GM21717 (cell line): ENCODE measurements around the gene COA3.

Experiments
- ATAC-seq: cut with Tn5 transposase; IDR thresholded peaks from one replicate; pipeline ENCODE4 v1.9.1; 2021; ENCODE audit warnings: mild to moderate bottlenecking, moderate library complexity; ENCODE audit not compliant: unreplicated experiment

COA3 gene

DNA sequence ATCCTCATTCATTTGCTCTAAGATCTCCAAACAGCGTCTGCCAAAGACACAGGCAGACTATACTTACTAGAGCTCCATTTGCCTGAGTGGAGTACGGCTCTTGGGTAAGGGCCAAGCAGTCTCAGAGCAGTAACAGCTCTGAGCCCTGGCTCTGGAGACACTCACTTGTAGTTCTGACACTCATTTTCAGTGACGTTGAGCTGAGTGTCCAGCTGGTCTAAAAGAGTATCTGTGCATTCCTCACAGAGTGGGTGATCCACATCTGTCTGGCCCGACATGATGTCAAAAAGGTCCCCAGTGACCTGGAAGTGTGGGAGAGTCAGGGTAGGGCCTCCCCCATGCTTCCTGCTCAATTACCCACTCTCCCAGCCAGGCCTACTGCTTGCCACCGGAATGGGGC is 19.9 kb upstream of the COA3 start:
- no peak for ATAC-seq

DNA sequence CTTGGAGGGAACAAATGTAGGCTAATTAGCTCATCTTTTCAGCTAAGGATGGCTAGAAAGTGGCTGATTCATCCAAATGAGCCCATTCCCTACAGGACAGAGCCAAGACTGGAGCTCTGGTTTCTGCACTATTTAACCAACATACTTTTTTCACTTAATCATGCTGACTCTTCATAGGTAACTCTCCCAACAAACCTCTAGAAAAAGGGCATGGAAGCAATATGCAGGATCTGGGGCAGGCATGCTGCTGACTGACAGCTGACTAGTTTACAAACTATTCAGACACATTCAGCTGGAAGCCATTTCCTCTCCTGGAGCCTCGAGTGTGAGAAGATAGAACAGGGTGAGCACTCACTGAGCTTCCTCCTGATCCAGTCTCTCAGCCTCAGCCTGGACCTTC is 19.4 kb upstream of the COA3 start:
- ATAC-seq = no peak

DNA sequence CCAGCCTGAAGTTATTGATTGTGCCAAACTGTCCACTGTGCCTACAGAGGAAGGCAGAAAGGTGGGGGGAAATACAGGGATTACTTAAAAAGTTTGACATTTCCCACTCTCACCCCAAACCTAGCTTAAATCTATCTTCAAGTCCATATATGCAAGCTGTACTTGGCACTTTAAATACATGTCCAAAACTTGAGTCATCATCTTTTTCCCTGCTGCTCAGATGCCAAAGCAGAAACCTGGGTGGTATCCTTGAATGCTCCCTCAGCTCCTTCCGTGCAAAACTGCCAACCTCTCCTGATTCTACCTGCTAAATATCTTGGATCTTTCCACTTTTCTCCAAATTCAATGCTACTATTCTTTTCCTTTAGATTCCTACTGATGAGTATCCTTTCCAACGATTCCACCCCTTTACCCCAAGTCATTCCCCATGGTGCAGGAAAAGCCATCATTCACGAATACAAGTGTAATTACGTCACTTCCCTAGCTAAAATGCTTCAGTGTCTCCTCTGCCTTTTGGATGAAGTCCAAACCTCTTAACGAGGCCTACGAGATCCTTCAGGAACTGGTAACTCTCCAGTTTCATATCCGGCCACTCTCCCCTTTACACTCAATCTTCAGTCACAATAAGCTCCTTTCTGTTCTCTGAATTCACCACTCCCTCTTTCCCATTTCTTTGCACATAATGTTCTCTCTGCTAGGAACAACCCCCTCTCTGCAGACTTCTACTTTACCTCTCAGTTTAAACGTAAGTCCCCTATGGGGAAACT is 16.3 kb upstream of the COA3 start:
- ATAC-seq = no peak

DNA sequence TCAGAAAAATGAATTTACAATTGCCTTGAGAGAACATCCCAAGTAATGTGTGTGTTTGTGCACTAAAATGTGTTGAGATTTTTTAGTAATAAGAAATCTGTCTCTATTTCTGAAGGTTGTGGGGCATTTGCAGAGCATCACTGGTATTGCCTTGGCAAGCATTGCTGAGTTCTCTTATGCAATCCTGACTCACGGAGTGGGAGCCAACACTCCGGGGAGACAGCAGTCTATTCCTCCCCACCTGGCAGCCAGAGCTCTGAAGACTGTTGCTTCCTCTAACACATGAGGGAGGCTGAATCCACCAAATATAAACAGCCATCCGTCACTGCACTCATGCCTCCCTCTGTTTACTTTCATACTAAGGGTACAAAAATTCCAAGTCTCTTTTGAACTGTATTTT is 10.7 kb upstream of the COA3 start:
- ATAC-seq = no peak

DNA sequence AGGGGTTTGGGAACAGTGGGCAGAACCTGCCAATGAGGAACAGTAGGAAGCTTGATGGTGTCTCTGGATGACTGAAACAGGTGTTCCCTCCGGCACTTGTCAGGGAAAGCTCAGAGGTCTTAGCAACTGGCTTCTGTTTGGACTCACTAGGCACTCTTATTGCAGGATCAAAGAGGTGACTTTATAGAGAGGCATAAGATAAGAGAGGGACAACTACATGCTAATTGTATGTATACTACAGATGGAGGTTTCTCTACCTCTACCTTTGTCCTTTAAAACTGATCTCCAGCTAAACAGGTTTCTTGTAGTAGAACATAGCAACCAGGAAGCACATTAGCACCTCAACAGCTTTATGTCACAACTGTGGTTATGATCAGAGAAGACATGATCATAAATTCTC is 7.7 kb upstream of the COA3 start:
- no peak for ATAC-seq

- ATAC-seq = no peak
Observed at GRCh38 chr17:42804918-42805367, 6.4 kb upstream of the COA3 start.

DNA sequence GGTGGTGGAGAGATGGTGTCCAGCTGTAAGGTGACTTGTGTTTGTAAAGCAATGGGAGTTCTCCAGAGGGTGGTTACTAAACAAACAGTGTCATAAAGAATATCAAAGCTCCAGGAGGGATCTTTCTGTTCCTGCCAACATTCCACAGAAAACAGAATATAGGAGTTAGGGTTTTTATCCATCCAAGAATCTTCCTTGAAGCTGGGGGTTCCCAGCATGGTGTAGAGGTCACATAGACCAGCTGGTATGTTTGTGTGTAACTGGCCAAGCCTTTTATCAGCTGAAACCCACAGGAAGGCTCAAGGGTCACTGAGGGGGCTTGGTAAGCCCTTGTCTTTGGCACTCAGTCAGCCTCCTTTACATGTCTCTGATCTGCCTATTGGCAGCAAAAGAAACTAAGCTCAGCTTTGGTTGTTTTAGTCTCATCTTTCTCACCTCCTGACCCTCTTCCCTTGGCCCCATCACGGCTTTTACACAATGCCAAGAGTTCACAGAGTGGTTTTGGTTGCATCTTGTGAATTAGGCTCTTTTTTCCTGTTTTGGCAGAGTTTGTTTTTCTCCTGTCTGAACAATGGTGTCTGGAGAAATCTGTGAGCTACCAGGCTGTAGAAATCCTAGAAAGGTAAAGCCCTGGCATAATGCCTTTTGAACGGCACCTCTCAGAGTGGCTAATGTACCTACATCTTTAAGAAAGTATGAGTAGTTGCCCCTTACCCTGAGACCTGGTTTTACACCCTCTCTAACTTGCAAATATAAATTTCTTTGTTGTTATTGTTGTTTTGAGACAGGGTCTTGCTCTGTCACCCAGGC is 4.8 kb upstream of the COA3 start:
- no peak for ATAC-seq

DNA sequence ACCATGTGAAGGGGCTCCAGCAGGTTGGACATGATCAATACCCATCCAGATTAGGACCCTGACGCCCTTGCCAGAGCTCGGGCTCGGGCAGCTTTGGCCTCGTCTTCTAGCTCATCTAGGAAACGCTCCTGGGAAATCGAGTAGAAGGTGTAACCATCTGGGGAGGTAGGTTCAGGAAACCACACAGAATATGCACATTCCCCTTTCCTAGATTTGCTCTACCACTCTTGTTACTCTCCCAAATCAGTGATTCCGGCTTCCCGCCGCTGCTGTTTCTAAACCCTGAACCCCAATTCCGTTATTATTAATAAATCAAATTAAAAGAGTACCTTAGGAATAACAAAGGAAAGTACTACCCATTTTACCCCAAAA is 507 bp downstream of the COA3 start:
- no peak for ATAC-seq

- ATAC-seq = no peak
Observed at GRCh38 chr17:42797067-42798007, 1.2 kb downstream of the COA3 start.

- ATAC-seq = no peak
Observed at GRCh38 chr17:42796066-42796758, 2.3 kb downstream of the COA3 start.

GRCh38 chr17:42795465-42795864 is 3.0 kb downstream of the COA3 start:
- no peak for ATAC-seq

DNA sequence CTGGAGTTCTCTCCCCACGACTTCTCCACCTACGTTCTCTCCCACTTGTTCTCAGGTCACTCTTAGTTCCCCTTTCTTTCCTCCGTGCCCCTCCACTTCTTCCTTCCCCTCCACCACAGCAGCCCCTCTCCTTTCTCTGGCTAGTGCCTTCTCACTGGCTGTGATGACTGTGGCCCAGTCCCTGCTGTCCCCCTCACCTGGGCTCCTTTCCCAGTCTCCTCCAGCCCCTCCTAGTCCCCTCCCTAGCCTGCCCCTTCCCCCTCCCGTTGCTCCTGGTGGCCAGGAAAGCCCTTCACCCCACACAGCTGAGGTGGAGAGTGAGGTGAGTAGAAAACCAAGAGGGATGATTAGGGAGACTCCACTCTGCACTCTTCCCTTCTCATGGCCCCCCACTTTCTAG is 3.4 kb downstream of the COA3 start:
- ATAC-seq = no peak

GRCh38 chr17:42792545-42792944 is 6.0 kb downstream of the COA3 start:
- ATAC-seq = no peak

DNA sequence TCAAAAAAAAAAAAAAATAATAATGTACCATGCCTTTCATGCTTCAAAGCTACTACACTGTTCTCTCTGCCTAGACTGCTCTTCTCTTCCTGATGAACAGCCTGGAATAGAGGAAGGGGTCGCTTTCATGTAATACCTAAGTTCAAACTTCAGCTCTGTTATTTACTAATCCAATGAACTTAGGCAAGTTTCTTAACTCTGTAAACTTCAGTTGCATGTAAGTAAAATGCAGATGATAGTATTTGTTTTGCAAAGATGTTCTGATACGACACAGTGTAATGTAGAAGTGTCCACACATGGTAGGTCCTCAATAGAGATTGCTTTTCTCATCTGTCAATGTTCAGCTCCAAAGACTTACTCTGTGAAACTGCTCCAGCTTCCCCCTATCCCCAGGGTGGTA is 6.6 kb downstream of the COA3 start:
- ATAC-seq = no peak

DNA sequence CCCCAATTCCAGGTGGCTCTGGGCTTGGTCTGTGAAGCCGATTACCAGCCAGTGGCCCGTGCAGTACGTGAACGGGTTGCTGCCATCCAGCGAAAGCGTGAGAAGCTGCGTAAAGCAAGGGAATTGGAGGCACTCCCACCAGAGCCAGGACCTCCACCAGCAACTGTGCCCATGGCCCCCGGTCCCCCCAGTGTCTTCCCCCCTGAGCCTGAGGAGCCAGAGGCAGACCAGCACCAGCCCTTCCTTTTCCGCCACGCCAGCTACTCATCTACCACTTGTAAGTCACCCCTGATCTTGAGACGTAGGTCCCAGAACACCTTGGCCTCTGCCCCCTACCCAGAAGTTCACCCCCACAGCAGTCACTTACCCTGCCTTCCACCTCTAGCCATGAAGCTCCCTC is 11.2 kb downstream of the COA3 start:
- ATAC-seq = no peak

- no peak for ATAC-seq
Observed at GRCh38 chr17:42784811-42785592, 13.5 kb downstream of the COA3 start.

GRCh38 chr17:42784409-42784808 is 14.1 kb downstream of the COA3 start:
- ATAC-seq = no peak

DNA sequence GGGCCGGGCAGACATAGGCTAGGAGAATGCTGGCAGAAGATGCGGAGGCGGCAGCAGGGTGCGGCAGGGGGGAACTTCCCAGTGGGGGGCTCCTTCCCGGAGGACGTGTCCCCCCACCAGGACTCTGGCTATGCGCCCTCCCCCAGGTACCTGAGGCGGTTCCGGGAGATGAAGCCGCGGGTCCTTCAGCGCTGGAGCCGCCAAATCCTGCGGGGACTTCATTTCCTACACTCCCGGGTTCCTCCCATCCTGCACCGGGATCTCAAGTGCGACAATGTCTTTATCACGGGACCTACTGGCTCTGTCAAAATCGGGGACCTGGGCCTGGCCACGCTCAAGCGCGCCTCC is 14.7 kb downstream of the COA3 start:
- no peak for ATAC-seq

- no peak for ATAC-seq
Observed at GRCh38 chr17:42783062-42783790, 15.3 kb downstream of the COA3 start.
